ENCODE measurements around the gene XKR8.

Gene XKR8

GRCh38 chr1:27966402-27967105, 6.8 kb downstream of the XKR8 start:
- H3K27ac Mint-ChIP-seq: no peak overlapping the region
- no peak for DNase-seq
- H3K4me1 Mint-ChIP-seq: peaks cover 16% of the 10 kb centered on the region
- TF ChIP-seq CTCF (IDR thresholded peaks at IDR 0.05): no peak
- H3K36me3 Mint-ChIP-seq (ENCODE audit: low read depth): peaks cover 18% of the 10 kb centered on the region
- peaks cover 3% of the 10 kb centered on the region for H3K27me3 Mint-ChIP-seq (ENCODE audit: low read depth, poor library complexity)
- H3K9me3 Mint-ChIP-seq: no peaks in the 10 kb centered on the region
- H3K4me3 Mint-ChIP-seq: no peak overlapping the region

- peaks cover 8% of the 10 kb centered on the region for H3K4me1 Mint-ChIP-seq
- H3K27ac Mint-ChIP-seq: no peak overlapping the region
- no peak for DNase-seq
- peaks cover 18% of the 10 kb centered on the region for H3K36me3 Mint-ChIP-seq (ENCODE audit: low read depth)
- no peak overlapping the region for H3K4me3 Mint-ChIP-seq
- no peak for TF ChIP-seq CTCF (IDR thresholded peaks at IDR 0.05)
- peaks cover 3% of the 10 kb centered on the region for H3K27me3 Mint-ChIP-seq (ENCODE audit: low read depth, poor library complexity)
- no peaks in the 10 kb centered on the region for H3K9me3 Mint-ChIP-seq
These were observed 7.5 kb downstream of the XKR8 start for GRCh38 chr1:27967106-27967883.

- no peak for DNase-seq
- Mint-ChIP-seq H3K27me3 (ENCODE audit: low read depth, poor library complexity) (peaks cover 3% of the 10 kb centered on the region), H3K27ac (peak overlapping the region; percentile 2), H3K36me3 (ENCODE audit: low read depth) (peaks cover 19% of the 10 kb centered on the region), H3K4me1 (peaks cover 8% of the 10 kb centered on the region), H3K9me3 (no peaks in the 10 kb centered on the region), H3K4me3 (no peak overlapping the region)
- TF ChIP-seq CTCF (IDR thresholded peaks at IDR 0.05): no peak
These were observed 8.2 kb downstream of the XKR8 start for GRCh38 chr1:27967884-27968466.

GRCh38 chr1:27968692-27969091, 8.9 kb downstream of the XKR8 start:
- peaks cover 3% of the 10 kb centered on the region for H3K27me3 Mint-ChIP-seq (ENCODE audit: low read depth, poor library complexity)
- peak overlapping the region; percentile 2 for H3K27ac Mint-ChIP-seq
- H3K9me3 Mint-ChIP-seq: no peaks in the 10 kb centered on the region
- TF ChIP-seq CTCF (IDR thresholded peaks at IDR 0.05): no peak
- H3K36me3 Mint-ChIP-seq (ENCODE audit: low read depth): peaks cover 26% of the 10 kb centered on the region
- H3K4me3 Mint-ChIP-seq: no peak overlapping the region
- no peak for DNase-seq
- peaks cover 8% of the 10 kb centered on the region for H3K4me1 Mint-ChIP-seq

GRCh38 chr1:27970401-27970800, 10.6 kb downstream of the XKR8 start:
- Mint-ChIP-seq H3K9me3 (no peaks in the 10 kb centered on the region), H3K27me3 (ENCODE audit: low read depth, poor library complexity) (peaks cover 3% of the 10 kb centered on the region), H3K4me1 (no peaks in the 10 kb centered on the region), H3K4me3 (no peak overlapping the region), H3K36me3 (ENCODE audit: low read depth) (peaks cover 26% of the 10 kb centered on the region), H3K27ac (peak overlapping the region; percentile 83)
- TF ChIP-seq CTCF (IDR thresholded peaks at IDR 0.05): no peak
- no peak for DNase-seq

All from nephron progenitor cell (in vitro differentiated cells).